SK-N-SH (cell line): ENCODE measurements around the gene CHRM3. TPM values are rescaled to one million over a fixed set of nuclear protein-coding genes. Genes with fewer than 3 reads are reported as not detected.

Source experiments
- CTCF ChIA-PET: fragments of 300-600, 350-600 bp; formaldehyde crosslinking; extraction: SDS; loops from one replicate; lab custom pipeline; 2021; lab: Yijun Ruan, JAX
- POLR2A ChIA-PET: fragments of 350-600 bp; sonication (Branson Sonifier 250); formaldehyde crosslinking; extraction: SDS; loops from one replicate; lab custom pipeline; 2020; ENCODE audit warnings: antibody characterized with exemption, inconsistent platforms; lab: Yijun Ruan, JAX
- DNase-seq: peaks from one replicate; pipeline ENCODE4 v3.0.0; 2012
- H2AFZ ChIP-seq: fragments of 200-600 bp; sonication (generic); 2 replicates; pipeline ENCODE4 v1.8.1; 2016; ENCODE audit warnings: antibody characterized with exemption, mild to moderate bottlenecking, low read depth
- H3F3A ChIP-seq: fragments of 200-600 bp; sonication (generic); replicated peaks from 2 replicates; pipeline ENCODE3; 2016; ENCODE audit warnings: antibody characterized with exemption, mild to moderate bottlenecking; ENCODE audit not compliant: insufficient read depth
- H3K27ac ChIP-seq, 2 experiments: fragments of 200-500 bp in 1 of 2; fragments of 200-600 bp in 1 of 2; sonication (Bioruptor generic) in 1 of 2; sonication (generic), shearing (Covaris generic) in 1 of 2; 2 replicates each; pipeline versions ENCODE4 v1.5.1 to v1.6.1; 2014 to 2016; ENCODE audit warnings: low read depth in 2 of 2, inconsistent platforms in 1 of 2, low read length in 1 of 2, mild to moderate bottlenecking in 1 of 2, mixed read lengths in 1 of 2
- H3K27me3 ChIP-seq: fragments of 200-600 bp; sonication (generic), shearing (Covaris generic); 2 replicates; pipeline ENCODE4 v1.6.1; 2016; ENCODE audit warnings: mixed run types; ENCODE audit not compliant: insufficient read depth
- H3K36me3 ChIP-seq, 2 experiments: fragments of 200-500 bp in 1 of 2; fragments of 200-600 bp in 1 of 2; sonication (Bioruptor generic) in 1 of 2; sonication (generic) in 1 of 2; replicated peaks in 1 of 2; 2 replicates each; pipeline versions ENCODE3 to v1.5.1; 2014 to 2016; ENCODE audit warnings: low read length in 1 of 2, mild to moderate bottlenecking in 1 of 2; ENCODE audit not compliant: insufficient read depth in 2 of 2, control insufficient read depth in 1 of 2
- H3K4me1 ChIP-seq, 2 experiments: fragments of 200-500 bp in 1 of 2; fragments of 200-600 bp in 1 of 2; sonication (Bioruptor generic) in 1 of 2; sonication (generic), shearing (Covaris generic) in 1 of 2; 2 replicates each; pipeline versions ENCODE4 v1.5.1 to v1.6.1; 2014 to 2016; ENCODE audit warnings: low read depth in 1 of 2, low read length in 1 of 2, mixed run types in 1 of 2; ENCODE audit not compliant: insufficient read depth in 2 of 2, control insufficient read depth in 1 of 2
- H3K4me2 ChIP-seq: fragments of 200-600 bp; sonication (generic), shearing (Covaris generic); 2 replicates; pipeline ENCODE4 v1.6.1; 2017; ENCODE audit warnings: mixed run types
- H3K4me3 ChIP-seq, 2 experiments: fragments of 200-500 bp in 1 of 2; fragments of 200-600 bp in 1 of 2; sonication (Bioruptor generic) in 1 of 2; sonication (generic), shearing (Covaris generic) in 1 of 2; 2 replicates each; pipeline versions ENCODE4 v1.5.1 to v1.8.1; 2014 to 2016; ENCODE audit warnings: low read depth in 2 of 2, inconsistent platforms in 1 of 2, low read length in 1 of 2, mild to moderate bottlenecking in 1 of 2, mixed read lengths in 1 of 2, moderate library complexity in 1 of 2
- H3K79me2 ChIP-seq: fragments of 200-600 bp; sonication (generic); 2 replicates; pipeline ENCODE4 v1.8.1; 2017; ENCODE audit warnings: mild to moderate bottlenecking; ENCODE audit not compliant: insufficient read depth
- H3K9ac ChIP-seq: fragments of 200-600 bp; sonication (generic); 2 replicates; pipeline ENCODE4 v1.6.1; 2017; ENCODE audit warnings: mixed run types
- H3K9me2 ChIP-seq: fragments of 200-600 bp; sonication (generic); 2 replicates; pipeline ENCODE4 v1.6.1; 2017; ENCODE audit warnings: mixed run types
- H3K9me3 ChIP-seq: fragments of 200-600 bp; sonication (generic); 2 replicates; pipeline ENCODE4 v1.6.1; 2017; ENCODE audit warnings: mixed run types, mild to moderate bottlenecking, moderate library complexity
- H4K20me1 ChIP-seq: fragments of 200-600 bp; sonication (generic); 2 replicates; pipeline ENCODE4 v1.6.1; 2017; ENCODE audit warnings: mild to moderate bottlenecking, mixed run types; ENCODE audit not compliant: insufficient read depth
- EP300 ChIP-seq, 2 experiments: IDR thresholded peaks; 2 replicates each; pipeline versions ENCODE4 v1.4.0 to v1.6.1; 2012; ENCODE audit warnings: borderline replicate concordance in 1 of 2, low read depth in 1 of 2, low read length in 1 of 2
- POLR2AphosphoS5 ChIP-seq: IDR thresholded peaks from 2 replicates; pipeline ENCODE4 v1.6.1; 2012; ENCODE audit warnings: low read depth, low read length
- RAD21 ChIP-seq: IDR thresholded peaks from 2 replicates; pipeline ENCODE4 v1.6.1; 2012; ENCODE audit warnings: mild to moderate bottlenecking, low read length
- RCOR1 ChIP-seq: fragments of 150-350 bp; IDR thresholded peaks from 2 replicates; pipeline ENCODE4 v1.6.1; 2017; ENCODE audit warnings: antibody characterized with exemption, low read length
- RFX5 ChIP-seq: IDR thresholded peaks from 2 replicates; pipeline ENCODE4 v1.6.1; 2012; ENCODE audit warnings: mild to moderate bottlenecking, improper control_type of control experiment, low read length
- SIN3A ChIP-seq: IDR thresholded peaks from 2 replicates; pipeline ENCODE4 v1.6.1; 2012; ENCODE audit warnings: low read depth, mild to moderate bottlenecking, low read length, moderate library complexity, borderline replicate concordance
- WGBS: methylation state at CpG from one replicate; pipeline ENCODE4 v1.1.6; 2017; ENCODE audit warnings: low lambda C conversion rate; 5-methylcytosine and 5-hydroxymethylcytosine counted together
- polyA plus RNA-seq, 3 experiments: library from polyadenylated mRNA; depleted of rRNA; stranded (reverse); fragments of >200 nt; gene quantifications; 2 replicates each; pipeline ENCODE4 v1.2.3, GENCODE V29; 2012
- TF ChIP-seq, protein P1 (sequence below): fragments of 150-350 bp; IDR thresholded peaks from 2 replicates; pipeline ENCODE4 v1.6.1; 2016; ENCODE audit warnings: mild to moderate bottlenecking, low read depth, low read length
- TF ChIP-seq, protein P2 (sequence below): IDR thresholded peaks from 2 replicates; pipeline ENCODE4 v1.4.0; 2012; ENCODE audit warnings: low read depth, borderline replicate concordance
- TF ChIP-seq, protein P3 (sequence below): fragments of 150-350 bp; IDR thresholded peaks from 2 replicates; pipeline ENCODE4 v1.6.1; 2017; ENCODE audit warnings: antibody characterized with exemption, low read length, low read depth, borderline replicate concordance

CHRM3 gene
- polyA plus RNA-seq, 1 of the 3 experiments (the other 2 are of a cell fraction), result 0.07 TPM

DNA sequence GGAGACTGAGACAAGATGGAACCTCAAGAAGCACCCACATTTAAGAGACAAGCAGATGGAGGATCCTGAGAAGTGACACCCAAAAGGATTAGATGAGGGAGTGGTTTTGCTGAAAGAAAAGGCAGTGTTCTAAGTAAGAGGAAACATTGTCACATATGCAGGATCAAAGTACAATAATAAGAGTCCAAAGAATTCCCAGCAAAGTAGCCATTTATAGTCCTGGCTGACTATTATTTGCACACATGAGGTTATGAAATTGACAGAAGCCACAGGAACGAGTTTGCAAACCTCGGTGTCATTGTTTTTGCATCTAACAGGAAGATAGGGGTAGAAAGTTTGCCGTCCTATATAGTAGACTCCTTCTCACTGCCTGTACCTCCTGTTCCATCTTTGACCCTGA, 41.3 kb downstream of the CHRM3 start:
- Histone ChIP-seq H3F3A (no peaks in the 10 kb centered on the region), H3K9ac (no peak overlapping the region), H3K9me2 (no peaks in the 10 kb centered on the region), H3K36me3 (no peaks in the 10 kb centered on the region), H3K4me1 (peaks cover 0 to 38% of the 10 kb centered on the region in 2 experiments; a peak in 2 of 4 replicates), H2AFZ (no peak overlapping the region), H3K4me2 (no peak overlapping the region), H3K9me3 (no peaks in the 10 kb centered on the region), H3K27me3 (no peaks in the 10 kb centered on the region), H3K4me3 (no peak overlapping the region), H3K27ac (peak overlapping the region in 1 of 2 experiments; percentile 62; a peak in 2 of 4 replicates), H3K79me2 (no peaks in the 10 kb centered on the region), H4K20me1 (no peaks in the 10 kb centered on the region)
- CTCF ChIA-PET, result interaction anchor here (1.1 kb wide), 1 partner anchor 12 kb away, joined by 4 read pairs; no protein-coding TSS in a partner anchor
- no peak for DNase-seq
- POLR2A ChIA-PET, result no interaction called here
- WGBS, result 65% methylated on average over 3 of the region's 3 CpGs
- TF ChIP-seq POLR2AphosphoS5 (no peak), SIN3A (no peak), RFX5 (no peak)
- TF ChIP-seq, protein P1, sequence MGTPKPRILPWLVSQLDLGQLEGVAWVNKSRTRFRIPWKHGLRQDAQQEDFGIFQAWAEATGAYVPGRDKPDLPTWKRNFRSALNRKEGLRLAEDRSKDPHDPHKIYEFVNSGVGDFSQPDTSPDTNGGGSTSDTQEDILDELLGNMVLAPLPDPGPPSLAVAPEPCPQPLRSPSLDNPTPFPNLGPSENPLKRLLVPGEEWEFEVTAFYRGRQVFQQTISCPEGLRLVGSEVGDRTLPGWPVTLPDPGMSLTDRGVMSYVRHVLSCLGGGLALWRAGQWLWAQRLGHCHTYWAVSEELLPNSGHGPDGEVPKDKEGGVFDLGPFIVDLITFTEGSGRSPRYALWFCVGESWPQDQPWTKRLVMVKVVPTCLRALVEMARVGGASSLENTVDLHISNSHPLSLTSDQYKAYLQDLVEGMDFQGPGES, result no peak

DNA sequence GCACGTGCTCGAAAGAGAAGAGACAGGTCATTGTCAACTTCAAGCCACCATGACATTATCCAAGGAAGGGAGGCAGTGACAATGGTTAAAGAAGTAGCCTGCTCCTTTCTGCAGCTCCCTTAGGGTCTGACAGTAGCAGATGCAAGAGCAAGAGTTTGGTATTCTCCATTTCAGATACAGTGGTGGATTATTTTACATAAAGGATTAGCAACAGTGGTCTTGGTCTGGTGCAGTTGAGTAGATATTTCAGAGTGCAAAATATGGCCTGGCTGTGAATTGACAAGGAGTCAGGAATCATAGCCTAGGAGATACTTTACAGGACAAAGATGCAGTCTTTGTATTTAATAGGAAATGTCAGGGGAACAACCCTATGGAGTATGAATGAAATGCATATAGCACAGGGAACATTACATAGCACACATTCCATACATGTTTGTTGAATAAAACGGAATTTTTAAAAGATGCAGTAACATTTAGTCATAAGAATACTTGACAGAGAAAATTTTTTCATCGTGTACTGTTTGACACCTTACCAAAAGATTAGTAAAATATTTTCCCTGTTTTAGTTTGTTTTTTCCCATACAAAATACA, 41.8 kb downstream of the CHRM3 start:
- no peak for DNase-seq
- H2AFZ ChIP-seq, result no peak overlapping the region
- H3K36me3 ChIP-seq, result no peaks in the 10 kb centered on the region
- WGBS, result 39% methylated on average over 4 of the region's 4 CpGs
- no peaks in the 10 kb centered on the region for H3K9me3 ChIP-seq
- CTCF ChIA-PET, result interaction anchor here (1.2 kb wide), 1 partner anchor 22 kb away, joined by 6 read pairs; no protein-coding TSS in a partner anchor
- H3K9me2 ChIP-seq, result no peaks in the 10 kb centered on the region
- H3K9ac ChIP-seq, result no peak overlapping the region
- no peaks in the 10 kb centered on the region for H4K20me1 ChIP-seq
- H3K4me3 ChIP-seq, result no peak overlapping the region
- POLR2A ChIA-PET, result no interaction called here
- no peaks in the 10 kb centered on the region for H3F3A ChIP-seq
- H3K79me2 ChIP-seq, result no peaks in the 10 kb centered on the region
- no peaks in the 10 kb centered on the region for H3K27me3 ChIP-seq
- peaks cover 0 to 42% of the 10 kb centered on the region in 2 experiments; a peak in 2 of 4 replicates for H3K4me1 ChIP-seq
- peak overlapping the region in 1 of 2 experiments; percentile 62; a peak in 2 of 4 replicates for H3K27ac ChIP-seq
- no peak overlapping the region for H3K4me2 ChIP-seq
- TF ChIP-seq RAD21 (no peak), RCOR1 (no peak), EP300 (IDR thresholded peaks at IDR 0.05; ENCODE audit: borderline replicate concordance in 1 of 2, low read depth in 1 of 2, low read length in 1 of 2) (no peak)
- TF ChIP-seq, protein P2, sequence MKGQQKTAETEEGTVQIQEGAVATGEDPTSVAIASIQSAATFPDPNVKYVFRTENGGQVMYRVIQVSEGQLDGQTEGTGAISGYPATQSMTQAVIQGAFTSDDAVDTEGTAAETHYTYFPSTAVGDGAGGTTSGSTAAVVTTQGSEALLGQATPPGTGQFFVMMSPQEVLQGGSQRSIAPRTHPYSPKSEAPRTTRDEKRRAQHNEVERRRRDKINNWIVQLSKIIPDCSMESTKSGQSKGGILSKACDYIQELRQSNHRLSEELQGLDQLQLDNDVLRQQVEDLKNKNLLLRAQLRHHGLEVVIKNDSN, result no peak
- TF ChIP-seq, protein P3, sequence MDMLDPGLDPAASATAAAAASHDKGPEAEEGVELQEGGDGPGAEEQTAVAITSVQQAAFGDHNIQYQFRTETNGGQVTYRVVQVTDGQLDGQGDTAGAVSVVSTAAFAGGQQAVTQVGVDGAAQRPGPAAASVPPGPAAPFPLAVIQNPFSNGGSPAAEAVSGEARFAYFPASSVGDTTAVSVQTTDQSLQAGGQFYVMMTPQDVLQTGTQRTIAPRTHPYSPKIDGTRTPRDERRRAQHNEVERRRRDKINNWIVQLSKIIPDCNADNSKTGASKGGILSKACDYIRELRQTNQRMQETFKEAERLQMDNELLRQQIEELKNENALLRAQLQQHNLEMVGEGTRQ, result no peak
